Spleen (tissue), 11 donors: Measurements from ENCODE around the gene BNC2. TPM values are rescaled to one million over a fixed set of nuclear protein-coding genes. Genes with fewer than 3 reads are reported as not detected.

Experiments used
- DNase-seq: peaks from one replicate; pipeline ENCODE4 v3.0.0-alpha.2; 2020
- H3K27ac ChIP-seq, 8 donors: fragments of 200-600 bp; sonication (generic) in 7 of 8; 1 replicate in 4 of 8; 2 replicates in 4 of 8; pipeline versions ENCODE4 v1.5.0 to v1.8.0; 2016 to 2021; ENCODE audit warnings: inconsistent platforms in 4 of 8, mild to moderate bottlenecking in 4 of 8, moderate library complexity in 1 of 8
- H3K27me3 ChIP-seq, 7 donors: fragments of 200-600 bp; sonication (generic) in 6 of 7; replicated peaks in 1 of 7; 1 replicate in 4 of 7; 2 replicates in 3 of 7; pipeline versions ENCODE4 v1.5.0 to v1.8.0; 2016 to 2021; ENCODE audit warnings: inconsistent platforms in 3 of 7, mild to moderate bottlenecking in 1 of 7
- H3K36me3 ChIP-seq, 6 donors: fragments of 200-600 bp; sonication (generic) in 5 of 6; 1 replicate in 4 of 6; 2 replicates in 2 of 6; pipeline versions ENCODE4 v1.5.0 to v1.8.0; 2016 to 2021; ENCODE audit warnings: inconsistent platforms in 2 of 6
- H3K4me1 ChIP-seq, 6 donors: fragments of 200-600 bp; sonication (generic) in 5 of 6; 1 replicate in 3 of 6; 2 replicates in 3 of 6; pipeline versions ENCODE4 v1.5.0 to v1.8.0; 2016 to 2021; ENCODE audit warnings: inconsistent platforms in 3 of 6
- H3K4me3 ChIP-seq, 8 donors: fragments of 200-600 bp; sonication (generic) in 7 of 8; 1 replicate in 4 of 8; 2 replicates in 4 of 8; pipeline versions ENCODE4 v1.5.0 to v1.8.0; 2016 to 2021; ENCODE audit warnings: inconsistent platforms in 4 of 8, mild to moderate bottlenecking in 4 of 8, moderate library complexity in 2 of 8
- H3K9me3 ChIP-seq, 8 donors: fragments of 200-600 bp; sonication (generic) in 7 of 8; 1 replicate in 4 of 8; 2 replicates in 4 of 8; pipeline versions ENCODE4 v1.5.0 to v1.8.0; 2016 to 2021; ENCODE audit warnings: inconsistent platforms in 4 of 8
- POLR2A ChIP-seq, 3 donors: fragments of 450-650 bp; IDR thresholded peaks; one replicate each; pipeline ENCODE4 v1.5.1; 2017; ENCODE audit warnings: antibody characterized with exemption in 3 of 3, mild to moderate bottlenecking in 1 of 3
- POLR2AphosphoS5 ChIP-seq, 3 donors: sonication (generic); formaldehyde crosslinking; IDR thresholded peaks; one replicate each; pipeline ENCODE4 v1.5.1; 2017; ENCODE audit warnings: antibody characterized with exemption in 3 of 3
- WGBS, 5 donors: extraction: QIAGEN DNeasy Blood & Tissue Kit in 3 of 5; methylation state at CpG; one replicate each; pipeline versions ENCODE4 v1.1.5 to v1.1.7; 2013 to 2018; 5-methylcytosine and 5-hydroxymethylcytosine counted together
- intact Hi-C: fragments of 100-400 bp; cut with DNase I; formaldehyde crosslinking; loops from one replicate; pipeline ENCODE4 v1.15.0; 2023; ENCODE audit warnings: low total_unique reads
- polyA plus RNA-seq, 3 donors: library from polyadenylated mRNA; stranded (reverse); fragments of 200-250 nt; gene quantifications; one replicate each; pipeline ENCODE4 v1.2.1, GENCODE V29; 2013
- total RNA-seq, 7 donors: library from RNA; depleted of rRNA in 3 of 7; stranded (reverse); fragments of >200 nt in 3 of 7; fragmentation: NEBNext Ultra II Directional in 4 of 7; extraction: Animal tissue kit (Norgen Biotek cat#: 25700) in 4 of 7; gene quantifications; one replicate each; pipeline versions ENCODE4 v1.1.0 to v1.2.1, GENCODE V29; 2016 to 2021
- TF ChIP-seq, protein P1 (sequence below), 11 experiments: fragments of 200-600 bp in 7 of 11; fragments of 450-650 bp in 4 of 11; sonication (generic) in 4 of 11; IDR thresholded peaks in 8 of 11; conservative IDR thresholded peaks in 3 of 11; 1 replicate in 7 of 11; 2 replicates in 4 of 11; pipeline versions ENCODE4 v1.4.0 to v1.8.0; 2016 to 2021; ENCODE audit warnings: antibody characterized with exemption in 11 of 11, inconsistent platforms in 4 of 11, mild to moderate bottlenecking in 1 of 11
- donor health status: healthy with polysubstance abuse.
- donor health status: DM: no; HTN: no; CAD: no; lungs with moderate emphysema.
- donor health status: DM: no; HTN: no; CAD: no.
- donor health status: Bipolar disorder and iron deficiency.
- donor health status: healthy.
- donor health status: DM: no; HTN: no; CAD: no.
- donor health status: DM: yes; HTN: yes; CAD: no.

Gene BNC2
- total and polyA plus RNA-seq, 10 donors = 0.07 to 4.3 (median 1.3) TPM

DNA sequence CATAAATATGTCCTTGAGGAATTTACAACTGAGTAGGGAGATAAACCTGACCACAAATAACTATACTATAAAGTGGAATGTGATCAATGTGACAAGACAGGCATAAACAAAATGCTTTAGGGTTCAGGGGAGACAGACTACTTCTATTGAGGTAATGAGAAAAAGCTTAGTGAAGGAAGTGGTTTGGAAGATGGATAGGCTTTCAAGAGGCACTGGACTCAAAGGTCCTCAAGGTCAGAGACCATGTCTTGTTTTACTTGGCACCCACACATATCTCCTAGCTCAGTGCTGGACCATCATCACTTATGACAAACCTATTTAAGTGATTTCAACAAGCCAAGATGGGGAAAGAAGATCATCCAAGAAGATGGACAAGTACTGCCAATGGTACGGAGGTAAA is 257.8 kb downstream of the BNC2 start:
- Histone ChIP-seq H3K27ac (no peak overlapping the region), H3K4me3 (no peak overlapping the region), H3K36me3 (no peaks in the 10 kb centered on the region), H3K4me1 (no peaks in the 10 kb centered on the region), H3K9me3 (no peaks in the 10 kb centered on the region), H3K27me3 (no peaks in the 10 kb centered on the region)
- no peak for DNase-seq
- intact Hi-C loops = no loop called here
- TF ChIP-seq POLR2AphosphoS5 (IDR thresholded peaks at IDR 0.05) (no peak), POLR2A (IDR thresholded peaks at IDR 0.05) (no peak)
- TF ChIP-seq, protein P1, sequence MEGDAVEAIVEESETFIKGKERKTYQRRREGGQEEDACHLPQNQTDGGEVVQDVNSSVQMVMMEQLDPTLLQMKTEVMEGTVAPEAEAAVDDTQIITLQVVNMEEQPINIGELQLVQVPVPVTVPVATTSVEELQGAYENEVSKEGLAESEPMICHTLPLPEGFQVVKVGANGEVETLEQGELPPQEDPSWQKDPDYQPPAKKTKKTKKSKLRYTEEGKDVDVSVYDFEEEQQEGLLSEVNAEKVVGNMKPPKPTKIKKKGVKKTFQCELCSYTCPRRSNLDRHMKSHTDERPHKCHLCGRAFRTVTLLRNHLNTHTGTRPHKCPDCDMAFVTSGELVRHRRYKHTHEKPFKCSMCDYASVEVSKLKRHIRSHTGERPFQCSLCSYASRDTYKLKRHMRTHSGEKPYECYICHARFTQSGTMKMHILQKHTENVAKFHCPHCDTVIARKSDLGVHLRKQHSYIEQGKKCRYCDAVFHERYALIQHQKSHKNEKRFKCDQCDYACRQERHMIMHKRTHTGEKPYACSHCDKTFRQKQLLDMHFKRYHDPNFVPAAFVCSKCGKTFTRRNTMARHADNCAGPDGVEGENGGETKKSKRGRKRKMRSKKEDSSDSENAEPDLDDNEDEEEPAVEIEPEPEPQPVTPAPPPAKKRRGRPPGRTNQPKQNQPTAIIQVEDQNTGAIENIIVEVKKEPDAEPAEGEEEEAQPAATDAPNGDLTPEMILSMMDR (IDR thresholded peaks at IDR 0.05 in 8 of 11, conservative IDR thresholded peaks at IDR 0.05 in 3 of 11) = no peak
- WGBS, 5 donors = 79 to 94% (median 89%) methylated on average over 1 of the region's 1 CpG

- intact Hi-C loops = no loop called here
- Histone ChIP-seq H3K4me1 (no peaks in the 10 kb centered on the region), H3K36me3 (no peaks in the 10 kb centered on the region), H3K27me3 (no peaks in the 10 kb centered on the region), H3K27ac (no peak overlapping the region), H3K4me3 (no peak overlapping the region), H3K9me3 (no peaks in the 10 kb centered on the region)
- WGBS, 5 donors = 77 to 90% (median 80%) methylated on average over 2 of the region's 2 CpGs
- DNase-seq = no peak
- TF ChIP-seq POLR2A (IDR thresholded peaks at IDR 0.05) (no peak), POLR2AphosphoS5 (IDR thresholded peaks at IDR 0.05) (no peak)
- TF ChIP-seq, protein P1 (IDR thresholded peaks at IDR 0.05 in 8 of 11, conservative IDR thresholded peaks at IDR 0.05 in 3 of 11) = no peak
These were observed 258.5 kb downstream of the BNC2 start for GRCh38 chr9:16611983-16612382.

DNA sequence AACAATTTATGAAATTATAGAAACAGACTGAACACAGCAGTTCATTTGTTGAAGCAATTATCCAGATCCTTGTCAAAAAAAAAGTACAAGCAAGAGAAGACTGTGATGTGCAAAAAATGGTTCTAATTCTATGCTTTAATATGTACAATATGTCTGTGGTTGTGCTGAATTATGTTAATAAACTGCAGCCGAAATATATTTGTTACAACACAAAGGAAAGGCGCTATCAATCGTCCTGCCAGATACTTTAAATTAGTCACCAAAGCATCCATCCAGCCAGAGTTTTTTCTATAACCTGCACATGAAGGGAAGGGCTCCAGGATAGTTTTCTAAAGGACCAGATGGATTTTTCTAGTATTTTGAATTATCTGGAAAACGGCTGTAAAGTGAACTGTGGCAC is 259.5 kb downstream of the BNC2 start:
- Histone ChIP-seq H3K9me3 (no peaks in the 10 kb centered on the region), H3K36me3 (no peaks in the 10 kb centered on the region), H3K4me1 (no peaks in the 10 kb centered on the region), H3K4me3 (no peak overlapping the region), H3K27ac (no peak overlapping the region), H3K27me3 (no peaks in the 10 kb centered on the region)
- no peak for DNase-seq
- intact Hi-C loops = no loop called here
- WGBS, 5 donors = 66 to 70% (median 67%) methylated on average over 4 of the region's 4 CpGs
- TF ChIP-seq POLR2A (IDR thresholded peaks at IDR 0.05) = no peak
- TF ChIP-seq POLR2AphosphoS5 (IDR thresholded peaks at IDR 0.05) = no peak
- TF ChIP-seq, protein P1 (IDR thresholded peaks at IDR 0.05 in 8 of 11, conservative IDR thresholded peaks at IDR 0.05 in 3 of 11) = no peak

GRCh38 chr9:16610538-16610937 is 259.9 kb downstream of the BNC2 start:
- no peaks in the 10 kb centered on the region for H3K27me3 ChIP-seq
- no peak for DNase-seq
- intact Hi-C loops = no loop called here
- 54 to 63% (median 59%) methylated on average over 3 of the region's 3 CpGs for WGBS, 5 donors
- no peak overlapping the region for H3K4me3 ChIP-seq
- H3K36me3 ChIP-seq = no peaks in the 10 kb centered on the region
- no peaks in the 10 kb centered on the region for H3K4me1 ChIP-seq
- H3K27ac ChIP-seq = no peak overlapping the region
- H3K9me3 ChIP-seq = no peaks in the 10 kb centered on the region
- TF ChIP-seq, protein P1 (IDR thresholded peaks at IDR 0.05 in 8 of 11, conservative IDR thresholded peaks at IDR 0.05 in 3 of 11) = no peak
- TF ChIP-seq POLR2A (IDR thresholded peaks at IDR 0.05) (no peak), POLR2AphosphoS5 (IDR thresholded peaks at IDR 0.05) (no peak)
